Activated CD4-positive, alpha-beta T cell treated with anti-CD3 and anti-CD28 coated beads, Interleukin-2, Interleukin-6, amounts not matched to agents 100 ng/mL and 50 ng/mL, durations not matched to agents 16 hours and 8 hours (primary cell): ENCODE data around the gene JHY.

Experiments
- DNase-seq: peaks from one replicate; pipeline ENCODE4 v3.0.0-alpha.2; 2020

JHY gene

DNA sequence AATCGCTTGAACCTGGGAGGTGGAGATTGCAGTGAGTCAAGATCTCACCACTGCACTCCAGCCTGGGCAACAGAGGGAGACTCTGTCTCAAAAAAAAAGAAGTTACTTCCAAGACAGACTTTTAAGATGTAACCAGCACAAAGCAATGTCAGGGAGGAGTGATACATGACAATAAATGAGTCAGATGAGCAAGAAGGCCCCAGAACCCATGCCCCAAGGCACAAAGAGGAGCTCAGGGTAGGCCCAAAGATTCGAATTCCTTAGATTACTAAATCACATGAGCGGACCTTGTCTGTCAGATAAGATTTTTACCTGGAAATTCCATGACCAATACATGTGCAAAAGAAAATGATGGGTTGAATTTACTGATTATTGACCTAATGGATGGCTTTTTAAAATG, 10.5 kb upstream of the JHY start:
- DNase-seq = no peak

DNA sequence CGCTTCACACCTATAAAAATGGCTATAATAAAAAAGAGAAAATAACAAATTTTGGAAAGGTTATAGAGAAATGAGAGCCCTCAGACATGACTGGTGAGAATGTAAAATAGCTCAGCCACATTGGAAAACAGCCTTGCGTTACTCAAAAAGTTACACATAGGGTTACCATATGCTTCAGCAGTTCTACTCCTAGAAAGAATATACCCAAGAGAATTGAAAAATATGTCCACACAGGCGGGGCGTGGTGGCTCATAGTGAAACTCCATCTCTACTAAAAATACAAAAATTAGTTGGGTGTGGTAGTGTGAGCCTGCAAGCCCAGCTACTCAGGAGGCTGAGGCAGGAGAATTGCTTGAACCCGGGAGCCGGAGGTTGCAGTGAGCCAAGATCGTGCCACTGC, 7.6 kb upstream of the JHY start:
- DNase-seq = peak; percentile 16

- no peak for DNase-seq
Observed at GRCh38 chr11:122877732-122878131, 4.8 kb upstream of the JHY start.

GRCh38 chr11:122879785-122880184, 2.8 kb upstream of the JHY start:
- no peak for DNase-seq

DNA sequence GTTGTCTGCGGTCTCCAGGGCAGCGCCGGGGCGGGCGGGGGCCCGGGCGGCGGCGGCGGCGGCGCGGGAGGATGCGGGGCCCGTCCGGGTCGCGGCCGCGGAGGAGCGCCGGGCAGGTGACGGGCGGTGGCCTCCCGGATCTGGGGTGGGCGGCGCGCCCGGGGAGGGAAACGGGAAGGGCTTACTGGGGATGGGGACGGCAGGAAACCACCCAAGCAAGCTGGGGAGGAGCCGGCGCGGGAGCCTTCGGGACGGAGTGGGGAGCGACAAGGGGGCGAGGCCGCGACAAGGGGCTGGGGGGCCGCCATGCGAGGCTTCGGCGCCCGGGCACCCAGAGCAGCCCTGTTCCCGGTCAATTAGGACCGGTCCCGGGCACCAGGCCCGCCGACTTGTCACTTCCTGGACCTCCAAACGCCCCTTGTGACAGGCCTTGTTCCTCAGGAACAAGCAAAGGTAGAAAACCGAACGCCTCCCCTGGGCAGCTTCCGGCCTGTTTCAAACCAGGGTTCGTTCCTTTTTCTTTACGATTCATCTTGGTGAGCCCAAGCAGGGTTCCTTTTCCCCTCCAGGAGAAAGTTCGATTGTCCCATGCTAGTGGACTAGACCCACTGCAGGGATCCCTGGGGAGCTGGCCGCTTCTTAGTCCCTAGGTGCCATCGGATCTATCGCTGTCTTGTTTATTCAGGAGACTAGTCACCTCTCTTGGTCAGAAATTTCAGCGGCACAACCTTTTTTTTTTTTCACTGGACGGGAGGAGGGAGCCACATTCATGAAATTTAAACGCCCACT, 492 bp downstream of the JHY start:
- peak; percentile 48 for DNase-seq

GRCh38 chr11:122883646-122883979, 1.1 kb downstream of the JHY start:
- no peak for DNase-seq

GRCh38 chr11:122888162-122888561, 5.6 kb downstream of the JHY start:
- no peak for DNase-seq

DNA sequence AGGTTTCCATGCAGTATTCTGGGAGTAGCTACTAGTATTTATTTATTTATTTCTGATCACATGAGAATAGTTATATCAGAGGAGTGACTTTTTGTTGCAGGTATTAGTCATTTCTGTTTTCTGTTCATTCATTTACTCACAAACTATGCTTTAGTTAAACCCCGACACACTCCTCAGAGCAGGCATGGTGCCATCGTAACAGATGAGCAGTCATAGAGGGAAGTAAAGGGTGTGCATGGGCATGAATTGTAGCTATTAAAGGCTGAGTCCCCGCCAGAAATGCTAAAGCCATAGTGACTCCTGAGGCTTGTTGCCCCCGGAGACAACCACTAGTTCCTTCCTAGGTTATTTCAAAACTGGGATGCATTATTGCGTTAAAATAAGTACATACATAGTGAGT, 10.6 kb downstream of the JHY start:
- DNase-seq = no peak

GRCh38 chr11:122895563-122895962, 13.0 kb downstream of the JHY start:
- DNase-seq = peak; percentile 18

GRCh38 chr11:122897606-122898210, 15.1 kb downstream of the JHY start:
- no peak for DNase-seq

- no peak for DNase-seq
Observed at GRCh38 chr11:122898799-122899198, 16.2 kb downstream of the JHY start.

GRCh38 chr11:122900587-122901202, 18.1 kb downstream of the JHY start:
- peak; percentile 31 for DNase-seq

GRCh38 chr11:122902951-122903350, 20.4 kb downstream of the JHY start:
- DNase-seq = no peak

- peak; percentile 10 for DNase-seq
Observed at GRCh38 chr11:122910775-122911174, 28.2 kb downstream of the JHY start.

DNA sequence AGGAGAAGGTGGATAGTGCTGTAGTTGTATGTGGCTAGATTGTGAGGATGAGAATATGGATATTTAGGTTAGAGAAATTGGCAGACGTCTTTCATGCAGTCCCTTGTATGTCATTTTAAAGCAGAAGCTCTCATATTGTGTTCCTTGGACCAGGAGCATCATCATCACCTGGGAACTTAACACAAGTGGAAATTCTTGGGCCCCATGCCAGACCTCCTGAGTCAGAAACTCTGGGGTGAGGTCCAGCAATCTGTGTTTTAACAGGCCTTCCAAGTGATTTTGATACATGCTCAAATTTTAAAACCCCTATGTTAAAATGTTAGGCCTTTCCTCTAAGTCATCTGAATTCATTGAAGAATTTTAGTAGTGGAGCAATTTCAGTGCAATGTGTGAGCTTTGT, 34.8 kb downstream of the JHY start:
- DNase-seq = no peak

DNA sequence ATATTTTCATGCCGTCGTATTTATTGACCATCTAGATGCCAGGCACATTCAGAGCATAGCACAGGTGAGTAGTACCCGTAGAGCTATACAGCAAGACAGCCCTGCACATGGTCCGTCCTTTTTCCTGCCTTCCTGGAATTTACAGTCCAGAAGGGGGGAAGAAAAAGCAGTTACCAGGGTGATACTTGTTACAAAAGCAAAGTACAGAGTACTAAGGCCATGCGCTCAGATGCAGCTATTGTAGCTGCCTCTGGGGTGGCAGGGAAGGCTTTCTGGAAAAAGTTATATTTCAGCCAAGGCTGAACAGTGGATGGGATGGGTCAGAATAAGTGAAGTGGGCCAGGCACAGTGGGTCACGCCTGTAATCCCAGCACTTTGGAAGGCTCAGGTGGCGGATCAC, 36.2 kb downstream of the JHY start:
- DNase-seq = no peak

DNA sequence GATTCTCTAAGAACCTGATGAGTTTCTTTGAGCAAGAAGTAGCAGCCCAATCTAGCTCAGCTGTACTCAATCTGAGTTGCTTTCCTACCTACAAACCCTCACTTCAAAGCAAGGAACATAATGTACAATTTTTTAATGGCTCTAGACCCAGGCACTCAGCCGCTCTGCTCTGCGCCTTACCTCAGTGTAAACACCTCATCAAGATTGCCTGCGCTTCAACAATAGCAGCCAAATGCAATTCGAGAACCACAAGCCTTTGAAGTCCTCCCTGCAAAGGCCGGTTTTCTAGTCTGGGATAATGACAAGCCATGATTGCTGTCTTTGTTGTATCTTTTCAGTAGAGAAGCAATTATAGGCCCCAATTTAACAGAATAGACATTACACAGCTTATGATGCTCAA, 38.0 kb downstream of the JHY start:
- no peak for DNase-seq

- no peak for DNase-seq
Observed at GRCh38 chr11:122922893-122923292, 40.3 kb downstream of the JHY start.

DNA sequence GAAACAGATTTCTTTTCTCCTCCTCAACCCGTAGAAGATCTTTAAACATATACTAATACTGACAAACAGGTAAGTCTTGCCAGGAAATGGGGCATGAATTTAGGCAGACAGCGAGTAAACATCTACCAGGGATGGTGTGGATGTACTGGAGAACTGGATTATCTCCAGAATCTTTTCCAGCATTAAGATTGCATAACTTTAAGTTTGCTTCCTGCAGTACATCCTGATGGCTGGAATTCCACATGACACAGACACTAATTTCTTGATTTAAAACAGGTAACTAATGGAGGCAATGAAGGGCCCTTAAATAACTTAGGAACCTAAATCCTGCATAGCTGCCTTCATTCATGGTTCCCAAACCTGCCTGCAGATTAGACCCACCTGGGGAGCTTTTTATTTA, 40.7 kb downstream of the JHY start:
- no peak for DNase-seq

DNA sequence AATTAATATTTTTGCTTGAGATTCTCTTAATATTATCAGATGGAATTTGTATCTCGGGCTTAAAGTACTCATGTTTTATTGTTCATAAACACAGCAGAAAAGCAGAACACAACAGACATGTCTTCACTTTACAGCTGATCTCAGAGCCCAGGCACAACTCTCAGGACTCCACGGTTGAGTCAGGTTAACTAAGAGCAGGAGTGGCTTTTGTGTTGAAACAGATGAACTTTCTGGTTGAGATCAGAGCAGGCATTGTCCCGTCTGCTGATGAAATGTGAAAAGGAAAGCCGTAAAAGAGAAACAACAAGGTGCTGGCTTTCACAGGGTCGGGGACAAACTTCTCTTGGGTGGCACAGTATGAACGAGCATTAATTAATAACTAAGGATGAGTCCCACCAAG, 49.0 kb downstream of the JHY start:
- peak; percentile 6 for DNase-seq

GRCh38 chr11:122933416-122933815, 50.9 kb downstream of the JHY start:
- DNase-seq = no peak

GRCh38 chr11:122937983-122938382, 55.4 kb downstream of the JHY start:
- peak; percentile 11 for DNase-seq

GRCh38 chr11:122938557-122938956, 56.0 kb downstream of the JHY start:
- DNase-seq = no peak

DNA sequence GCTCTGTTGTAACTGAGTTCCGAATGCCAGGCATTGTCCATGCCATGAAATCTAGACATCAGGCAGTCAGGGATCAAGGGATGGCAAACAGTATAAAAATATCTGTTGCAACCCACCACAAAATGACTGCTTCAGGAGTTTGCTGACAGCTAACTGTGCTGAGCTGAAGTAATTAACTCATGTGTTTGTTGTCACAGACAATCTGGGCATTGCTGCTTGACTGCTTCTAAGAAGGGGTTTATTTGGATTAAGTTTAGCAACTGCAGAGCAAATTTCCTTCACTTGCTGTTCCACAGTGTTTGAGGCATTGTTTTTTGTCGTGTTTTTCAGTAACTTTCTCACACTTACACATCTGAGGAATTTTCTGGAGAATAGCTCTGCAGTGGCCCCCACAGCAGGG, 68.7 kb downstream of the JHY start:
- DNase-seq = no peak

DNA sequence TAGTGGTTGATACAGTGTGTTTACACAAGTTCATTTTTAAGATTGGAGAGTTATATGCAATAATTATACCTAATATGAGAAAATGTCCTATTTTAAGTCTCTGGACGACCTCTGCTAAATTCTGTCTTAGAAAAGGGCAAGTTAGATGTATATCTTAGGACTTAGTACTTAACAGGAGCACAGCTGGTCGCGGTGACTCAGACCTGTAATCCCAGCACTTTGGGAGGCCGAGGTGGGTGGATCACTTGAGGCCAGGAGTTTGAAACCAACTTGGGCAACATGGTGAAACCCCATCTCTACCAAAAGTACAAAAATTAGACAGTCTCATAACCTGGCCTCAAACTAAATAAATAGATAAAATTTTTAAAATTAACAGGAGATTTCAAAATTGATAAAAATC, 71.9 kb downstream of the JHY start:
- DNase-seq = no peak
